ENCODE measurements around the gene ZP3. TPM values are rescaled to one million over a fixed set of nuclear protein-coding genes. Genes with fewer than 3 reads are reported as not detected.
"Not testable (repeated sequence)": the region's sequence is repeated elsewhere in the genome, so short reads cannot be mapped to it uniquely, and the experiment has no call there.

Gene ZP3
- total and polyA plus RNA-seq, 4 donors = 0.74 to 15.7 (median 3.4) TPM

GRCh38 chr7:76471556-76472221, 46.9 kb downstream of the ZP3 start:
- not testable (repeated sequence) for H3K27me3 ChIP-seq (ENCODE audit: control insufficient read depth in 3 of 3, insufficient read depth in 3 of 3, low read length in 2 of 3); ATAC-seq (ENCODE audit: insufficient read depth, low FRiP score); H3K9ac ChIP-seq (ENCODE audit: insufficient read depth in 1 of 2, low read length in 2 of 2); H3K27ac ChIP-seq (ENCODE audit: low read depth in 1 of 2, low read length in 1 of 2); DNase-seq; H3K36me3 ChIP-seq (ENCODE audit: control insufficient read depth in 4 of 4, insufficient read depth in 4 of 4, low read length in 4 of 4); H3K4me1 ChIP-seq (ENCODE audit: control insufficient read depth in 5 of 5, insufficient read depth in 5 of 5, low read length in 5 of 5); H3K4me3 ChIP-seq; H3K9me3 ChIP-seq (ENCODE audit: control insufficient read depth in 4 of 4, insufficient read depth in 3 of 4, low read length in 3 of 4)
- WGBS, 2 donors = 83 to 87% methylated on average over 8 to 10 of the region's 10 CpGs

- not testable (repeated sequence) for DNase-seq; H3K4me1 ChIP-seq (ENCODE audit: control insufficient read depth in 5 of 5, insufficient read depth in 5 of 5, low read length in 5 of 5); ATAC-seq (ENCODE audit: insufficient read depth, low FRiP score); H3K36me3 ChIP-seq (ENCODE audit: control insufficient read depth in 4 of 4, insufficient read depth in 4 of 4, low read length in 4 of 4); H3K9me3 ChIP-seq (ENCODE audit: control insufficient read depth in 4 of 4, insufficient read depth in 3 of 4, low read length in 3 of 4); H3K4me3 ChIP-seq; H3K27me3 ChIP-seq (ENCODE audit: control insufficient read depth in 3 of 3, insufficient read depth in 3 of 3, low read length in 2 of 3); H3K27ac ChIP-seq (ENCODE audit: low read depth in 1 of 2, low read length in 1 of 2); H3K9ac ChIP-seq (ENCODE audit: insufficient read depth in 1 of 2, low read length in 2 of 2)
- 96% methylated on average over 2 of the region's 6 CpGs for WGBS, 2 donors
Measured at GRCh38 chr7:76473097-76473496, 48.3 kb downstream of the ZP3 start.

GRCh38 chr7:76476280-76476679, 51.5 kb downstream of the ZP3 start:
- not testable (repeated sequence) for H3K36me3 ChIP-seq (ENCODE audit: control insufficient read depth in 4 of 4, insufficient read depth in 4 of 4, low read length in 4 of 4); DNase-seq; ATAC-seq (ENCODE audit: insufficient read depth, low FRiP score); H3K9ac ChIP-seq (ENCODE audit: insufficient read depth in 1 of 2, low read length in 2 of 2); H3K27ac ChIP-seq (ENCODE audit: low read depth in 1 of 2, low read length in 1 of 2); H3K27me3 ChIP-seq (ENCODE audit: control insufficient read depth in 3 of 3, insufficient read depth in 3 of 3, low read length in 2 of 3); H3K9me3 ChIP-seq (ENCODE audit: control insufficient read depth in 4 of 4, insufficient read depth in 3 of 4, low read length in 3 of 4); H3K4me1 ChIP-seq (ENCODE audit: control insufficient read depth in 5 of 5, insufficient read depth in 5 of 5, low read length in 5 of 5); H3K4me3 ChIP-seq
- 87 to 95% methylated on average over 2 to 4 of the region's 11 CpGs for WGBS, 2 donors

GRCh38 chr7:76476742-76477474, 52.2 kb downstream of the ZP3 start:
- H3K9ac ChIP-seq (ENCODE audit: insufficient read depth in 1 of 2, low read length in 2 of 2); H3K36me3 ChIP-seq (ENCODE audit: control insufficient read depth in 4 of 4, insufficient read depth in 4 of 4, low read length in 4 of 4); H3K4me3 ChIP-seq; H3K4me1 ChIP-seq (ENCODE audit: control insufficient read depth in 5 of 5, insufficient read depth in 5 of 5, low read length in 5 of 5); H3K27me3 ChIP-seq (ENCODE audit: control insufficient read depth in 3 of 3, insufficient read depth in 3 of 3, low read length in 2 of 3); ATAC-seq (ENCODE audit: insufficient read depth, low FRiP score); DNase-seq; H3K27ac ChIP-seq (ENCODE audit: low read depth in 1 of 2, low read length in 1 of 2); H3K9me3 ChIP-seq (ENCODE audit: control insufficient read depth in 4 of 4, insufficient read depth in 3 of 4, low read length in 3 of 4): not testable (repeated sequence)
- WGBS, 2 donors = 94 to 96% methylated on average over 19 to 21 of the region's 24 CpGs

GRCh38 chr7:76479628-76480027, 54.9 kb downstream of the ZP3 start:
- not testable (repeated sequence) for H3K9ac ChIP-seq (ENCODE audit: insufficient read depth in 1 of 2, low read length in 2 of 2); H3K4me3 ChIP-seq; DNase-seq; H3K4me1 ChIP-seq (ENCODE audit: control insufficient read depth in 5 of 5, insufficient read depth in 5 of 5, low read length in 5 of 5); H3K9me3 ChIP-seq (ENCODE audit: control insufficient read depth in 4 of 4, insufficient read depth in 3 of 4, low read length in 3 of 4); H3K27me3 ChIP-seq (ENCODE audit: control insufficient read depth in 3 of 3, insufficient read depth in 3 of 3, low read length in 2 of 3); ATAC-seq (ENCODE audit: insufficient read depth, low FRiP score); H3K27ac ChIP-seq (ENCODE audit: low read depth in 1 of 2, low read length in 1 of 2)
- H3K36me3 ChIP-seq (ENCODE audit: control insufficient read depth in 4 of 4, insufficient read depth in 4 of 4, low read length in 4 of 4) = peaks cover 0 to 12% (median 2%) of the 10 kb centered on the region in 4 donors
- WGBS, 2 donors = 82 to 91% methylated on average over 10 to 11 of the region's 11 CpGs

GRCh38 chr7:76480403-76481253, 55.9 kb downstream of the ZP3 start:
- ATAC-seq (ENCODE audit: insufficient read depth, low FRiP score); H3K27me3 ChIP-seq (ENCODE audit: control insufficient read depth in 3 of 3, insufficient read depth in 3 of 3, low read length in 2 of 3); H3K4me3 ChIP-seq; H3K27ac ChIP-seq (ENCODE audit: low read depth in 1 of 2, low read length in 1 of 2); H3K9ac ChIP-seq (ENCODE audit: insufficient read depth in 1 of 2, low read length in 2 of 2); DNase-seq; H3K4me1 ChIP-seq (ENCODE audit: control insufficient read depth in 5 of 5, insufficient read depth in 5 of 5, low read length in 5 of 5); H3K9me3 ChIP-seq (ENCODE audit: control insufficient read depth in 4 of 4, insufficient read depth in 3 of 4, low read length in 3 of 4): not testable (repeated sequence)
- peaks cover 0 to 12% (median 2%) of the 10 kb centered on the region in 4 donors for H3K36me3 ChIP-seq (ENCODE audit: control insufficient read depth in 4 of 4, insufficient read depth in 4 of 4, low read length in 4 of 4)
- 87 to 91% methylated on average over 22 to 28 of the region's 29 CpGs for WGBS, 2 donors

GRCh38 chr7:76482660-76483059, 57.9 kb downstream of the ZP3 start:
- not testable (repeated sequence) for H3K27me3 ChIP-seq (ENCODE audit: control insufficient read depth in 3 of 3, insufficient read depth in 3 of 3, low read length in 2 of 3); H3K4me1 ChIP-seq (ENCODE audit: control insufficient read depth in 5 of 5, insufficient read depth in 5 of 5, low read length in 5 of 5); H3K27ac ChIP-seq (ENCODE audit: low read depth in 1 of 2, low read length in 1 of 2); H3K9me3 ChIP-seq (ENCODE audit: control insufficient read depth in 4 of 4, insufficient read depth in 3 of 4, low read length in 3 of 4); DNase-seq; H3K9ac ChIP-seq (ENCODE audit: insufficient read depth in 1 of 2, low read length in 2 of 2); ATAC-seq (ENCODE audit: insufficient read depth, low FRiP score); H3K4me3 ChIP-seq
- peaks cover 0 to 12% (median 2%) of the 10 kb centered on the region in 4 donors for H3K36me3 ChIP-seq (ENCODE audit: control insufficient read depth in 4 of 4, insufficient read depth in 4 of 4, low read length in 4 of 4)
- WGBS, 2 donors = 97% methylated on average over 24 of the region's 24 CpGs

Data from lung (tissue), 10 donors.